H1 (cell line): ENCODE data around the gene ZSCAN20. TPM values are rescaled to one million over a fixed set of nuclear protein-coding genes. Genes with fewer than 3 reads are reported as not detected.

ENCODE experiments used
- CTCF ChIA-PET: fragments of 300-600 bp; sonication (Branson Sonifier 250); formaldehyde crosslinking; loops from one replicate; lab custom pipeline; 2021; ENCODE audit not compliant: partially characterized antibody; lab: Charles Lee
- POLR2A ChIA-PET: fragments of 300-600 bp; sonication (Branson Sonifier 250); formaldehyde crosslinking; loops from one replicate; lab custom pipeline; 2021; ENCODE audit warnings: inconsistent platforms; ENCODE audit not compliant: partially characterized antibody; lab: Charles Lee
- DNase-seq, 2 experiments: peaks; one replicate each; pipeline versions ENCODE4 v3.0.0 to v3.0.0-alpha.2; 2010 to 2022; ENCODE audit warnings: low spot score in 2 of 2, low read depth in 1 of 2, mixed read lengths in 1 of 2
- FAIRE-seq: peaks from 2 replicates; lab custom pipeline; 2011; peaks lifted over from hg19 to GRCh38; lab: Jason Lieb, UNC
- H2AFZ ChIP-seq: 2 replicates; pipeline ENCODE4 v1.8.1; 2012; ENCODE audit warnings: low read length, inconsistent platforms
- H2AK5ac ChIP-seq: 2 replicates; pipeline ENCODE4 v1.6.1; 2013; ENCODE audit warnings: low read depth, low read length
- H2BK120ac ChIP-seq: replicated peaks from 2 replicates; pipeline ENCODE3; 2013; ENCODE audit warnings: low read depth, low read length, inconsistent platforms
- H2BK12ac ChIP-seq: 2 replicates; pipeline ENCODE4 v1.6.1; 2013; ENCODE audit warnings: low read depth, low read length
- H2BK15ac ChIP-seq: 2 replicates; pipeline ENCODE4 v1.6.1; 2013; ENCODE audit warnings: low read length
- H2BK20ac ChIP-seq: 2 replicates; pipeline ENCODE4 v1.6.1; 2013; ENCODE audit warnings: low read length
- H2BK5ac ChIP-seq: 2 replicates; pipeline ENCODE4 v1.6.1; 2013; ENCODE audit warnings: low read depth, low read length
- H3K14ac ChIP-seq: 2 replicates; pipeline ENCODE4 v1.6.1; 2013; ENCODE audit warnings: inconsistent platforms; ENCODE audit not compliant: insufficient read length
- H3K18ac ChIP-seq: 2 replicates; pipeline ENCODE4 v1.6.1; 2013; ENCODE audit warnings: low read length; ENCODE audit errors: extremely low read depth
- H3K23ac ChIP-seq: 2 replicates; pipeline ENCODE4 v1.6.1; 2013; ENCODE audit warnings: inconsistent platforms; ENCODE audit not compliant: insufficient read length
- H3K23me2 ChIP-seq: 2 replicates; pipeline ENCODE4 v1.6.1; 2013; ENCODE audit warnings: low read depth, low read length
- H3K27ac ChIP-seq: 2 replicates; pipeline ENCODE4 v1.6.1; 2011; ENCODE audit warnings: low read depth, low read length, inconsistent platforms
- H3K27me3 ChIP-seq, 4 experiments: replicated peaks in 1 of 4; 1 replicate in 1 of 4; 2 replicates in 3 of 4; pipeline versions ENCODE4 v1.6.1 to v1.8.1; 2011 to 2013; ENCODE audit warnings: low read length in 3 of 4, mild to moderate bottlenecking in 3 of 4, inconsistent platforms in 2 of 4, mixed read lengths in 2 of 4, moderate library complexity in 1 of 4; ENCODE audit not compliant: control insufficient read depth in 3 of 4, insufficient read depth in 3 of 4; ENCODE audit errors: extremely low read depth in 1 of 4
- H3K36me3 ChIP-seq, 4 experiments: 2 replicates each; pipeline versions ENCODE4 v1.6.1 to v1.8.1; 2011 to 2013; ENCODE audit warnings: mild to moderate bottlenecking in 4 of 4, low read length in 3 of 4, moderate library complexity in 2 of 4, control low read depth in 1 of 4, inconsistent platforms in 1 of 4; ENCODE audit not compliant: insufficient read depth in 4 of 4, control insufficient read depth in 2 of 4
- H3K4ac ChIP-seq: replicated peaks from 2 replicates; pipeline ENCODE3; 2013; ENCODE audit warnings: low read length, low read depth, mixed read lengths, inconsistent platforms; ENCODE audit not compliant: insufficient read length
- H3K4me1 ChIP-seq, 4 experiments: replicated peaks in 1 of 4; 1 replicate in 1 of 4; 2 replicates in 3 of 4; pipeline versions ENCODE4 v1.6.1 to v1.8.1; 2011 to 2013; ENCODE audit warnings: low read length in 3 of 4, inconsistent platforms in 2 of 4, mixed read lengths in 1 of 4; ENCODE audit not compliant: insufficient read depth in 4 of 4, control insufficient read depth in 3 of 4
- H3K4me2 ChIP-seq, 2 experiments: 2 replicates each; pipeline versions ENCODE4 v1.6.1 to v1.8.1; 2011 to 2013; ENCODE audit warnings: low read depth in 2 of 2, low read length in 2 of 2, control low read depth in 1 of 2, inconsistent platforms in 1 of 2, mild to moderate bottlenecking in 1 of 2; ENCODE audit not compliant: insufficient read depth in 1 of 2
- H3K4me3 ChIP-seq, 4 experiments: fragments of 200-600, 300-600 bp in 1 of 4; sonication (generic), shearing (Covaris generic), sonication (Bioruptor Twin) in 1 of 4; 2 replicates each; pipeline versions ENCODE4 v1.5.1 to v1.8.1; 2011 to 2016; ENCODE audit warnings: low read length in 4 of 4, low read depth in 3 of 4, control low read depth in 2 of 4, inconsistent platforms in 2 of 4, mild to moderate bottlenecking in 2 of 4, mixed read lengths in 1 of 4, moderate library complexity in 1 of 4; ENCODE audit not compliant: insufficient read depth in 2 of 4; ENCODE audit errors: extremely low read depth in 1 of 4
- H3K56ac ChIP-seq: replicated peaks from 2 replicates; pipeline ENCODE3; 2013; ENCODE audit warnings: low read depth, mild to moderate bottlenecking, mixed read lengths, low read length, inconsistent platforms; ENCODE audit not compliant: insufficient read length
- H3K79me1 ChIP-seq: 2 replicates; pipeline ENCODE4 v1.6.1; 2013; ENCODE audit warnings: low read depth, low read length, control low read depth
- H3K79me2 ChIP-seq, 2 experiments: 2 replicates each; pipeline versions ENCODE4 v1.6.1 to v1.8.1; 2012 to 2013; ENCODE audit warnings: low read length in 2 of 2, mild to moderate bottlenecking in 2 of 2, inconsistent platforms in 1 of 2; ENCODE audit not compliant: insufficient read depth in 2 of 2, control insufficient read depth in 1 of 2
- H3K9ac ChIP-seq, 4 experiments: replicated peaks in 1 of 4; 1 replicate in 1 of 4; 2 replicates in 3 of 4; pipeline versions ENCODE4 v1.6.1 to v1.8.1; 2011 to 2013; ENCODE audit warnings: low read depth in 3 of 4, low read length in 3 of 4, control low read depth in 2 of 4, mild to moderate bottlenecking in 2 of 4, moderate library complexity in 2 of 4, inconsistent platforms in 1 of 4; ENCODE audit errors: extremely low read depth in 1 of 4
- H3K9me3 ChIP-seq, 2 experiments: 2 replicates each; pipeline versions ENCODE4 v1.6.1 to v1.8.1; 2012 to 2013; ENCODE audit warnings: mild to moderate bottlenecking in 2 of 2, moderate library complexity in 2 of 2, control low read depth in 1 of 2, inconsistent platforms in 1 of 2, low read depth in 1 of 2, low read length in 1 of 2, mixed read lengths in 1 of 2; ENCODE audit not compliant: insufficient read depth in 2 of 2
- H4K20me1 ChIP-seq, 2 experiments: replicated peaks in 1 of 2; 2 replicates each; pipeline versions ENCODE3 to v1.8.1; 2011 to 2013; ENCODE audit warnings: inconsistent platforms in 2 of 2, low read length in 2 of 2, mild to moderate bottlenecking in 1 of 2; ENCODE audit not compliant: insufficient read depth in 2 of 2, control insufficient read depth in 1 of 2
- H4K5ac ChIP-seq: 2 replicates; pipeline ENCODE4 v1.6.1; 2013; ENCODE audit warnings: low read length, low read depth, mixed read lengths, inconsistent platforms; ENCODE audit not compliant: insufficient read length
- H4K8ac ChIP-seq: 2 replicates; pipeline ENCODE4 v1.8.0; 2013; ENCODE audit warnings: mild to moderate bottlenecking, moderate library complexity, low read length, inconsistent platforms; ENCODE audit not compliant: insufficient read depth; ENCODE audit errors: extremely low read depth
- H4K91ac ChIP-seq: replicated peaks from 2 replicates; pipeline ENCODE3; 2013; ENCODE audit warnings: low read length, mixed read lengths, inconsistent platforms; ENCODE audit not compliant: insufficient read length
- BCL11A ChIP-seq, 2 experiments: IDR thresholded peaks; one replicate each; pipeline ENCODE4 v1.6.1; 2011; ENCODE audit warnings: low read depth in 2 of 2, low read length in 2 of 2, mild to moderate bottlenecking in 2 of 2
- CEBPB ChIP-seq: IDR thresholded peaks from 2 replicates; pipeline ENCODE4 v1.6.1; 2012; ENCODE audit warnings: low read depth, low read length
- CREB1 ChIP-seq: IDR thresholded peaks from 2 replicates; pipeline ENCODE4 v1.6.1; 2012; ENCODE audit warnings: inconsistent platforms
- FOSL1 ChIP-seq: IDR thresholded peaks from 2 replicates; pipeline ENCODE4 v1.6.1; 2011; ENCODE audit warnings: mild to moderate bottlenecking, low read depth, low read length, moderate library complexity; ENCODE audit not compliant: insufficient read depth
- GABPA ChIP-seq: IDR thresholded peaks from 2 replicates; pipeline ENCODE4 v1.6.1; 2011; ENCODE audit warnings: mild to moderate bottlenecking, low read length, moderate library complexity, borderline replicate concordance; ENCODE audit not compliant: insufficient read depth
- JUN ChIP-seq: IDR thresholded peaks from 2 replicates; pipeline ENCODE4 v1.6.1; 2011; ENCODE audit warnings: low read depth, mild to moderate bottlenecking, improper control_type of control experiment, low read length
- KDM5A ChIP-seq: fragments of 200-600 bp; IDR thresholded peaks from 2 replicates; pipeline ENCODE4 v1.7.1; 2012; ENCODE audit warnings: mild to moderate bottlenecking, low read length, inconsistent platforms, mixed read lengths
- PHF8 ChIP-seq: fragments of 200-600 bp; sonication (generic); conservative IDR thresholded peaks from 2 replicates; pipeline ENCODE4 v1.7.1; 2012; ENCODE audit warnings: low read depth, mild to moderate bottlenecking, inconsistent platforms, low read length, moderate library complexity
- POU5F1 ChIP-seq: IDR thresholded peaks from 2 replicates; pipeline ENCODE4 v1.6.1; 2011; ENCODE audit warnings: low read depth, mild to moderate bottlenecking, low read length, moderate library complexity
- RBBP5 ChIP-seq: IDR thresholded peaks from 2 replicates; pipeline ENCODE4 v1.7.1; 2012; ENCODE audit warnings: low read depth, mild to moderate bottlenecking, inconsistent platforms, low read length, moderate library complexity, borderline replicate concordance
- SIN3A ChIP-seq, 2 experiments: IDR thresholded peaks in 1 of 2; conservative IDR thresholded peaks in 1 of 2; 2 replicates each; pipeline ENCODE4 v1.6.1; 2011 to 2012; ENCODE audit warnings: low read length in 2 of 2, improper control_type of control experiment in 1 of 2, low read depth in 1 of 2, mild to moderate bottlenecking in 1 of 2
- SUZ12 ChIP-seq: fragments of 200-600 bp; sonication (generic); IDR thresholded peaks from 2 replicates; pipeline ENCODE4 v1.6.1; 2012; ENCODE audit warnings: mild to moderate bottlenecking, inconsistent platforms, low read length, moderate library complexity, mixed read lengths
- TAF7 ChIP-seq: optimal IDR thresholded peaks from 2 replicates; pipeline ENCODE3; 2011; ENCODE audit warnings: low read depth, mild to moderate bottlenecking, inconsistent platforms, low read length, moderate library complexity, borderline replicate concordance
- YY1 ChIP-seq: IDR thresholded peaks from 2 replicates; pipeline ENCODE4 v1.6.1; 2011; ENCODE audit warnings: low read depth, mild to moderate bottlenecking, low read length
- WGBS, 2 experiments: shearing (Covaris generic) in 1 of 2; methylation state at CpG; one replicate each; pipeline versions ENCODE4 v1.1.6 to v1.1.7; 2013 to 2015; ENCODE audit warnings: low lambda C conversion rate in 2 of 2, mixed read lengths in 2 of 2, inconsistent platforms in 1 of 2, low coverage in 1 of 2, missing lambda C conversion rate in 1 of 2; ENCODE audit not compliant: insufficient replicate concordance in 2 of 2, insufficient coverage in 1 of 2, insufficient read length in 1 of 2; ENCODE audit errors: extremely low coverage in 1 of 2, missing lambda C conversion rate in 1 of 2; 5-methylcytosine and 5-hydroxymethylcytosine counted together
- polyA plus RNA-seq, 7 experiments: library from polyadenylated mRNA; depleted of rRNA in 3 of 7; stranded (reverse) in 5 of 7; unstranded in 2 of 7; fragments of >200 nt in 5 of 7; fragments of 200-250 nt in 2 of 7; gene quantifications; 1 replicate in 5 of 7; 2 replicates in 1 of 7; 4 replicates in 1 of 7; pipeline versions ENCODE4 v1.2.1 to v1.2.3, GENCODE V29; 2011 to 2013; ENCODE audit warnings: missing spikeins in 2 of 7, mixed read lengths in 2 of 7
- total RNA-seq: library from RNA; stranded (reverse); fragmentation: NEBNext Ultra II Directional; extraction: Animal tissue kit (Norgen Biotek cat#: 25700); gene quantifications from 2 replicates; pipeline ENCODE4 v1.2.1, GENCODE V29; 2021

ZSCAN20 gene
- total and polyA plus RNA-seq, 2 of the 8 experiments (the other 6 are each of a cell fraction or from before 2014, with no cell fraction given): 0.70 to 3.4 TPM

GRCh38 chr1:33535334-33535733, 62.9 kb downstream of the ZSCAN20 start:
- 92% methylated on average over 2 of the region's 2 CpGs; no CpG with 5 or more reads in 1 of the 2 experiments for WGBS, 2 experiments
- H4K8ac ChIP-seq: no peak overlapping the region
- no peaks in the 10 kb centered on the region for H3K23me2 ChIP-seq
- CTCF ChIA-PET: interaction anchor here (1.1 kb wide), 2 partner anchors 13 to 36 kb away, joined by 3 to 4 read pairs; no protein-coding TSS in a partner anchor
- H2BK120ac ChIP-seq: no peak overlapping the region
- no peak overlapping the region for H2AK5ac ChIP-seq
- no peak overlapping the region for H3K4me2 ChIP-seq
- no peaks in the 10 kb centered on the region for H3K4me1 ChIP-seq
- no peak for DNase-seq
- no peaks in the 10 kb centered on the region for H3K9me3 ChIP-seq
- H3K27me3 ChIP-seq: no peaks in the 10 kb centered on the region
- H3K27ac ChIP-seq: no peak overlapping the region
- no peak overlapping the region for H4K91ac ChIP-seq
- no peaks in the 10 kb centered on the region for H3K79me2 ChIP-seq
- H2BK5ac ChIP-seq: no peak overlapping the region
- H3K56ac ChIP-seq: no peak overlapping the region
- H3K9ac ChIP-seq: no peak overlapping the region
- H3K23ac ChIP-seq: no peak overlapping the region
- H3K36me3 ChIP-seq: no peaks in the 10 kb centered on the region
- no peak overlapping the region for H2BK20ac ChIP-seq
- no peak for FAIRE-seq
- peaks cover 0 to 3% of the 10 kb centered on the region in 2 experiments for H4K20me1 ChIP-seq
- H3K4ac ChIP-seq: no peak overlapping the region
- H2AFZ ChIP-seq: no peak overlapping the region
- no peak overlapping the region for H2BK15ac ChIP-seq
- no peak overlapping the region for H2BK12ac ChIP-seq
- H3K18ac ChIP-seq: no peak overlapping the region
- H3K4me3 ChIP-seq: no peak overlapping the region
- H4K5ac ChIP-seq: no peak overlapping the region
- H3K14ac ChIP-seq: no peak overlapping the region
- POLR2A ChIA-PET: no interaction called here
- H3K79me1 ChIP-seq: no peaks in the 10 kb centered on the region
- TF ChIP-seq TAF7: no peak
- no peak for TF ChIP-seq SIN3A (conservative IDR thresholded peaks at IDR 0.05 in 1 of 2, IDR thresholded peaks at IDR 0.05 in 1 of 2; ENCODE audit: low read depth in 1 of 2, low read length in 2 of 2)
- TF ChIP-seq CREB1: no peak
- TF ChIP-seq GABPA: no peak
- TF ChIP-seq CEBPB: no peak
- no peak for TF ChIP-seq RBBP5
- no peak for TF ChIP-seq FOSL1
- TF ChIP-seq YY1: no peak
- TF ChIP-seq PHF8: no peak
- TF ChIP-seq JUN: no peak
- TF ChIP-seq SUZ12: no peak
- TF ChIP-seq KDM5A: no peak
- TF ChIP-seq POU5F1: no peak
- no peak for TF ChIP-seq BCL11A (IDR thresholded peaks at IDR 0.05; ENCODE audit: low read depth in 2 of 2, low read length in 2 of 2)
